HG03039 (cell line): ENCODE results near the gene LY6G5C.

Experiments
- ATAC-seq: cut with Tn5 transposase; IDR thresholded peaks from one replicate; pipeline ENCODE4 v1.9.1; 2021; ENCODE audit warnings: mild to moderate bottlenecking, moderate library complexity; ENCODE audit not compliant: unreplicated experiment

The LY6G5C gene

DNA sequence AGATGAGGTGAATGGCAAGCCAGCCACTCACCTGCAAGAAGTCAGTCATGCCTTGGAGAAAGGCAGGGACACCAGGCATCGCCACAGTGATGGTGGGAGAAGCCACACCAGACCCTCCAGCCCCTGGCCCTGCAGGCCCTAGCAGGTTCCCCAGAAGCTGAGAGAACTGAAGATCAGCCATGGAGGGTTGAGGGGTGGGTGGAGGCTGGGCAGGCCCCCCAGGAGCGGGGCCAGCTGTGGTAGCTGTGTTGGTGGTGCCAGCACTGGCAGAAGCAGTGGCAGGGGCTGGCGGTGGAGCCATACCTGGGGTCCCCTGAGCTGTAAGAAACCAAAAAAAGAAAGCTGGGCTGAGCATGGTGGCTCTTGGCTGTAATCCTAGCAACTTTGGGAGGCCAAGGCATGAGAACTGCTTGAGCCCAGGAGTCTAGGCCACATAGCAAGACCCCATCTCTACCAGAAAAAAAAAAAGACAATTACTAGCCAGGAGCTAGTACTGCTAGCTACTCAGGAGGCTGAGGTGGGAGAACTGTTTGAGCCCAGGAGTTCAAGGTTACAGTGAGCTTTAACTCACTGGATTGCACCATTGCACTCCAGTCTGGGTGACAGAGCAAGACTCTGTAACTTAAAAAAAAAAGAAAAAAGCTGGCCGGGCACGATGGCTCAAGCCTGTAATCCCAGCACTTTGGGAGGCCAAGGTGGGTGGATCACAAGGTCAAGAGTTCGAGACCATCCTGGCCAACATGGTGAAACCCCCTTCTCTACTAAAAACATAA, 37.9 kb downstream of the LY6G5C start:
- no peak for ATAC-seq

- no peak for ATAC-seq
Measured at GRCh38 chr6:31641370-31641769, 39.5 kb downstream of the LY6G5C start.

DNA sequence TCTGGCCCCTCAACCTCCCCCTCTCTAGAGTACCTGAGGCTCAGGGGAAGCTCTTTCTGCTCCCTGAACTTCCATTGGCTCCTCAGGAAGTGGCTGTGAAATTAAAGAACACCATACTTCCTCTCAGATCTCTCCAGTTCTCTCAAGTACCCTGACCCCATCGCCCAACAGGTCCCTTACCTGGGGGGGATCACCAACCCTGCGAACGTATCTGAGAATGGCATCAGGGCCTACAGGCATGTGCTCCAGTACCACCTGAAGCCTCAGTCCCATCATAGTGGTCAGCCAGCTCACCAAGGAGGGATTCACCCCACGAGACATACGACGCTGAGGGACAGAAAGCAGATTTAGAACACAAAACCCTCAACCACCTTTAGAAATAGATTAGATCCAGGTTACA, 40.3 kb downstream of the LY6G5C start:
- ATAC-seq, result no peak

GRCh38 chr6:31639449-31639861, 41.4 kb downstream of the LY6G5C start:
- ATAC-seq, result no peak

DNA sequence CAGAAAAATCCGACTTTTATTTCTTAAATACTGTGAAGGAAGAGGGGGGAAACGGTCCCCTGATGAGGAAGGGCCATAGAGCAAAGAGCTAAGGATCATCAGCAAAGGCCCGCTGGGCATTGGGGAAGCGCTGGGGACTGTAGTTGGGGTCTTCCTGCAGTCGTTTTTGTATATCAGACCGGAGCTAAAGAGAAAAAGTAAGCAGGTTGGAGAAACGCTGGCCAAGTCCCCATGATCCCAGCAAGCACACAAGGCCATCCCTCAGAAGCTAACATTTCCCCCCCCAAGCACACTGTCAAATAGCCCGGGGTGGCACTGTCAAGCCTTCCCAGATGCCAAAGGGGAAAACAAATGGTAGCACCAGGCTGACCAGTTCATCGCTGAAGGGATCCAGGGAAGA, 41.8 kb downstream of the LY6G5C start:
- no peak for ATAC-seq

- ATAC-seq, result no peak
Measured at GRCh38 chr6:31636698-31637596, 43.9 kb downstream of the LY6G5C start.

- no peak for ATAC-seq
Measured at GRCh38 chr6:31634969-31635575, 45.8 kb downstream of the LY6G5C start.

GRCh38 chr6:31634131-31634530, 46.7 kb downstream of the LY6G5C start:
- ATAC-seq, result no peak

DNA sequence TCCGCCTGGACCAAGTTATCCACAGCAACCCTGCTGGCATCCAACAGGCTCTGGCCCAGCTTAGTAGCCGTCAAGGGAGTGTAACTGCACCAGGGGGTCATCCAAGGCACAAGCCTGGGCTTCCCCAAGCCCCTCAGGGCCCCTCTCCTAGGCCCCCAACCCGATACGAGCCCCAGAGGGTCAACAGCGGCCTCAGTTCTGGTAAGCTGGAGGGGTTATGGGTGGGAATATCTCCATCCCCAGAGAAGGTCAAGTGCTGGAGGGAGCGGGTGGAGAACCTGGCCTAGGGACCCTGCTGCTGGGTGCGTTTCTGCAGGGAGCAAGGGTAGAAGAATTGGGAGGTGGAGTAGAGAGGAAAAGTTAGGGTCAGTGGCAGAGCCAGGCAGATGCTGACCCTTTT, 47.4 kb downstream of the LY6G5C start:
- ATAC-seq, result no peak

- ATAC-seq, result no peak
Measured at GRCh38 chr6:31632279-31632946, 48.5 kb downstream of the LY6G5C start.

DNA sequence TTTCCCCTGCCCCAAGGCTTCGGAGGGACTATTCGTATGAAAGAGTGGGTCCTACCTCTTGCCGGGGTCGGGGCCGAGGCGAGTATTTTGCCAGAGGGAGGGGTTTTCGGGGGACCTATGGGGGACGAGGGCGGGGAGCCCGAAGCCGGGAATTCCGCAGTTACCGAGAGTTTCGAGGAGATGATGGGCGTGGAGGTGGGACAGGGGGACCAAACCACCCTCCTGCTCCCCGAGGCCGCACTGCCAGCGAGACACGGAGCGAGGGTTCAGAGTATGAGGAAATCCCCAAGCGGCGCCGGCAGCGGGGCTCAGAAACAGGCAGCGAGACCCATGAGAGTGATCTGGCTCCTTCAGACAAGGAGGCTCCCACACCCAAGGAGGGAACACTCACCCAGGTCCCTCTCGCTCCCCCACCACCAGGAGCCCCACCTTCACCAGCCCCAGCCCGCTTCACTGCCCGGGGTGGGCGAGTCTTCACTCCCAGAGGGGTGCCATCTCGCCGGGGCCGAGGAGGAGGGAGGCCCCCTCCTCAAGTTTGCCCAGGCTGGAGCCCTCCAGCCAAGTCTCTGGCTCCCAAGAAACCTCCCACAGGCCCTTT, 49.1 kb downstream of the LY6G5C start:
- no peak for ATAC-seq

- ATAC-seq, result no peak
Measured at GRCh38 chr6:31631209-31631608, 49.7 kb downstream of the LY6G5C start.

DNA sequence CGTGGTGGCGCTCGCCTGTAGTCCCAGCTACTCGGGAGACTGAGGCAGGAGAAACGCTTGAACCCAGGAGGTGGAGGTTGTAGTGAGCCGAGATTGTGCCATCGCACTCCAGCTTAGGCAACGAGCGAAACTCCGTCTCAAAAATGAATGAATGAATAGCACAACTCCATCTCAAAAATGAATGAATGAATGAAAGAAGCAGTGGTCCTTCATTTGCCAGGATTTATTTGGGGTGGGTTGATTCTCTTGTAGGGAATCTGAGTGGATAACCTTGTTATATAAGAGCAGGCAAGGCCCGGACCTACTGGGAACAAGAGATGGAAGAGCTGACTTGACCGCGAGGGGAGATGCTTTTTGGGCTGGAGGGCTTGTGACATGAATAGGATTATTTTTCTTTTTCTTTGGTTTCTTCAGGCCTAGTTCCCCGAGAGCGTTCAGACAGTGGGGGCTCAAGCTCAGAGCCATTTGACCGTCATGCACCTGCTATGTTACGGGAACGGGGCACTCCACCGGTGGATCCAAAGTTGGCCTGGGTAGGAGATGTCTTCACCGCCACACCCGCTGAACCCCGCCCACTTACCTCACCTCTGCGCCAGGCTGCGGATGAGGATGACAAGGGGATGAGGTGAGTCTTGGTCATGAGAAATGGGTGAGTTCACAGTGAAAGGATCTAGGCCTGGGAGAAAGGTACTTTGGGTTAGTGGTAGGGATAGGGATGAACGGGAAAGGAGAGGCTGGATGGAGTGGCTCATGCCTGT, 50.5 kb downstream of the LY6G5C start:
- ATAC-seq, result no peak

- no peak for ATAC-seq
Measured at GRCh38 chr6:31629014-31629413, 51.9 kb downstream of the LY6G5C start.

- ATAC-seq, result no peak
Measured at GRCh38 chr6:31627690-31628287, 53.1 kb downstream of the LY6G5C start.

DNA sequence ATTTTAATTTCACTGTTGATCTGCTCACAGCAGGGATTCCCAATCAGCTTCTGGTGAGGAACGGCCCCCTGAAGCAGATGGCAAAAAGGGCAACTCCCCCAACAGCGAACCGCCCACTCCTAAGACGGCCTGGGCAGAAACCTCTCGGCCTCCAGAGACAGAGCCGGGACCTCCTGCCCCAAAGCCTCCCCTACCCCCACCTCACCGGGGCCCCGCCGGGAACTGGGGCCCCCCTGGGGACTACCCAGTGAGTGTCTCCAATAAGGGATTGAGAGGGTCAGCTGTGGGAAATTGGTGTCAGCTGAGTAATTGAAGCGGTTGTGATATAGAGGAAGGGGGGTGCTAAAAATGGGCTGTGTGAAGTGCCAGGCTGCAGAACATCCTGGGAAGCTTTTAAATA, 53.9 kb downstream of the LY6G5C start:
- no peak for ATAC-seq
